Stimulated activated CD4-positive, alpha-beta T cell treated with anti-CD3 and anti-CD28 coated beads, Interleukin-15, amount 100 ng/mL, for 24 hours (primary cell): ENCODE data around the gene PYGB.

Experiments used
- DNase-seq: peaks from one replicate; pipeline ENCODE4 v3.0.0-alpha.2; 2020

The PYGB gene

DNA sequence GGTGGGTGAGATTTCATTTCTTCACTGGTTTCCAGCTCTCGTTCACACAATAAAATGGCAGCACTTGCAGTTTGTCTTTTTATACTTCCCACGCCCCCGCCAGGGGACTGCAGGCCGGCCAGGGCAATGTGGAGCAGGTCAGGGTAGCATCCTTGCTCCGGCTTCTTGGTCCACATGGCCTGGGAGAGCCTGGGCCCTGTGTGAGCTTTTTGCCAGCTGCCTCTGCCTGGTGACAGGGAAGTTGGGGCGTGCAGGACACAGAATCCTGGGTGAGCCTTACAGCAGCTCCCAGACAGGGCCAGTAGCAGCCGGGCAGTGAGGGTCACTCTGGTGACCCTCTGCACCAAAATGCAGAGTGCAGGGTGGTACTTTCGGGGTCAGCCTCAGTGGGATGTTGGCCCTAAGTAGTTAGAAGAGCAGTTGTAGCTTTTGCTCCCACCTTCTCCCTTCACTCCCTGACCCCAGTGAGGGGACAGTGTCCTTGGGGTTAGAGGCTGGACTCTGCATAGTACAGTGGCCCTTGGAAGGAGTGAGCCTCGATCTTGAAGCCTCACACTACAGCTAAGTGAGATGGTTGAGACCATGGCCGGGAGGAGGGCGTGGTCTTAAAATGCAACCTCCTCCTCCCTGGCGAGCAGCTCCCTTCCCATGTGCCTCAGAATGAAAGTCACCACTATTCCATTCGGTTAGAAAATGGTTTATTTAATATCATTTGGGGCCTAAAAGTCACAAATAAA is 23.8 kb downstream of the PYGB start:
- peak; percentile 1 for DNase-seq

- peak; percentile 0 for DNase-seq
These were observed 24.5 kb downstream of the PYGB start for GRCh38 chr20:25272223-25273000.

DNA sequence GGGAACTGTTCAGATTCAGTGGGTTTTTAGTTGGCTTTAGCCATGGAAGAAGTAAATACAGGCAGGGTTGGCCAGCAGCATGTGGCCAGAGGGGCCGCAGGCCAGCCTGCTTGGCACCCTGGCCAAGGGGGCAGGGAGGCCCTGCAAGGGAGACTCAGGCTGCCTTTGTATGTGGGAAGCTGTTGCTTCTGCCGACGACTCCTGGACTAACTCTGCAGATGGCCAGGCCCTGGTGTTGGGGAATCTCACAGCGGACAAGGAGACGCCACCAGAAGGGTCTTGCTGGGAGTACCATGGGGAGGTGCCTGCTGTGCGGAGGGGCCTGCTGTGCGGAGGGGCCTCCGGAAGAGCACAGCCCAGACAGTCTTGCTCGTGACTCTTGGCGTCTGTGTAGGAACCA is 25.2 kb downstream of the PYGB start:
- peak; percentile 0 for DNase-seq

GRCh38 chr20:25273541-25274358 is 25.9 kb downstream of the PYGB start:
- peak; percentile 0 for DNase-seq

- DNase-seq, result peak; percentile 0
These were observed 26.6 kb downstream of the PYGB start for GRCh38 chr20:25274481-25274880.

GRCh38 chr20:25274891-25275812 is 27.3 kb downstream of the PYGB start:
- peak; percentile 0 for DNase-seq

- peak; percentile 1 for DNase-seq
These were observed 28.1 kb downstream of the PYGB start for GRCh38 chr20:25275813-25276532.

- peak; percentile 0 for DNase-seq
These were observed 28.7 kb downstream of the PYGB start for GRCh38 chr20:25276533-25277050.

GRCh38 chr20:25277051-25277801 is 29.3 kb downstream of the PYGB start:
- peak; percentile 0 for DNase-seq

DNA sequence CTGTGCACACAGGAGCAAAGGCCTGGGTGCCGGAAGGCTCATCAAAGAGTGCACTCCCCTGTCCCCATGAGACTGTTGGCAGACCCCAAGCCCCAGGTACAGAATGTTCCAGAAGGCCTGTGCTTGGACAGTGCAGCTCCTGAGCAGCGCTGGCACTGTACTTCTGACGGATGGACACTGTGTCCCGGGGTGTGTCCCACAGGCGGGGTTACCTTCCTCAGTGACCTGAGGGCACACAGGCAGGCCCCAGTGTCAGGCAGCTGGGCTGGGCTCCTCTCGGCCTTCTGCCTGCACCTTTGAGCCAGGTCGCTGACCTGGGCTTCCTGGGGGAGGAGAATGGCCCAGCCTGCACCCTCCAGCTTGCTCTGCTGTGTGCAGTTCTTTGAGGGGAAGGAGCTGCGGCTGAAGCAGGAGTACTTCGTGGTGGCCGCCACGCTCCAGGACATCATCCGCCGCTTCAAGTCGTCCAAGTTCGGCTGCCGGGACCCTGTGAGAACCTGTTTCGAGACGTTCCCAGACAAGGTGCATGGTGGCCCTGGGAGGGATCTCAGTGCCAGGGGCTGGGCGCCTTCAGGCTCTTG is 30.1 kb downstream of the PYGB start:
- peak; percentile 0 for DNase-seq

GRCh38 chr20:25278636-25279361 is 30.9 kb downstream of the PYGB start:
- peak; percentile 1 for DNase-seq

DNA sequence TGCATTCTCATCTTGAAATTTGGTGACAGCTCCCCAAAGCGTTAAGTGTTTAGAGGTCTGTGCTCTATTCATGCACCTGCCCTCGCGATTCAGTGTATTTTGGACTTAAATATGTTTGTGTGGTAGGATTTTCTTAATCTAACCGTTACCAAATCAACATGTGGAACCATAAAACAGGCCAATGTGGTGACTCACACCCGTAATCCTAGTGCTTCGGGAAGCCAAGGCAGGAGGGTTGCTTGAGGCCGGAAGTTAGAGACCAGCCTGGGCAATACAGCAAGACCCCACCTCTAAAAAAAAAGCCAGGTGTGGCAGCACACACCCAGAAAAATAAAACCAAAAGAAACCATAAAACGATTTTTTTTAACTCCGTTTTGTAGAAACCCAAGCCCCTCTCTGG is 31.5 kb downstream of the PYGB start:
- DNase-seq, result no peak

DNA sequence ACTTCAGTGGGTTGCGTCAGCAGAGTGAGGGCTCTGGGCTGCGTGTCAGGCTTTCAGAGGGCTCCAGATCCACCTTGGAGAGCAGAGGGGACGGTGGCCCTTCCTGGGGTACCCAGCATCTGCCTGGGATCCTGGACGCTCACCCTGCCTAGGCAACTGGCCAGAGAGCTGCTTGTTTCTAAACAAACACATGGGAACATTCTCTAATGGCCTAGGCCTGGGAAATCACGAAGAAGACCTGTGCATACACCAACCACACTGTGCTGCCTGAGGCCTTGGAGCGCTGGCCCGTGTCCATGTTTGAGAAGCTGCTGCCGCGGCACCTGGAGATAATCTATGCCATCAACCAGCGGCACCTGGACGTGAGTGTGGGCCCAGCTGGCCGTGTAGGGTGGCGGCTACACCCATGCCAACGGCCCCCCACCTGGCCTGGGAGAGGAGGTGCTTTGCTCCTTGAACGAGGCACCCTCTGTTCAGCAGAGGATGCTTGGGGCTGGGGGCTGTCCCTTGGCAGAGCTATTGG is 32.2 kb downstream of the PYGB start:
- no peak for DNase-seq

GRCh38 chr20:25280574-25281535 is 33.0 kb downstream of the PYGB start:
- peak; percentile 0 for DNase-seq

DNA sequence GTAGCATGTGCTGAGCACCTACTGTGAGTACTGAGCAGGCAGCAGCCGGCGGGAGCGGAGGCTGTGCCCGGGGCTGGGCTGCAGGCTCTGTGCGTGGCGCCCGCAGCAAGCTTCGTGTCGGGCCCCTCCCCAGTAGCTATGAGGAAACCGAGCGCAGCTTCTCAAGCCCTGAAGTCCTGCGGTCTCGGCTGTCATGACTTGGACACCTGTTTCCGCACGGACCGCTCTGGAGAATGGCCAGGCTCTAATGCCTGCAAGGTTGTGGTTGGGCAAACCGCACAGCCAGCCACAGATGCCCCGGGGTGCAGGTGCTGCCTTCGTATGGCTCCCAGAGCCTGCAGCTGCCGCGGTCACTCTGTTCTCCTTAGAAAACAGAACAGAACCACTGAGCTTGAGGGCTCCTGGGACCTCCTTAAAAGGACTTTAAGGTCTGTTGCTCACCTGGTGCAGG is 33.7 kb downstream of the PYGB start:
- DNase-seq, result peak; percentile 4

DNA sequence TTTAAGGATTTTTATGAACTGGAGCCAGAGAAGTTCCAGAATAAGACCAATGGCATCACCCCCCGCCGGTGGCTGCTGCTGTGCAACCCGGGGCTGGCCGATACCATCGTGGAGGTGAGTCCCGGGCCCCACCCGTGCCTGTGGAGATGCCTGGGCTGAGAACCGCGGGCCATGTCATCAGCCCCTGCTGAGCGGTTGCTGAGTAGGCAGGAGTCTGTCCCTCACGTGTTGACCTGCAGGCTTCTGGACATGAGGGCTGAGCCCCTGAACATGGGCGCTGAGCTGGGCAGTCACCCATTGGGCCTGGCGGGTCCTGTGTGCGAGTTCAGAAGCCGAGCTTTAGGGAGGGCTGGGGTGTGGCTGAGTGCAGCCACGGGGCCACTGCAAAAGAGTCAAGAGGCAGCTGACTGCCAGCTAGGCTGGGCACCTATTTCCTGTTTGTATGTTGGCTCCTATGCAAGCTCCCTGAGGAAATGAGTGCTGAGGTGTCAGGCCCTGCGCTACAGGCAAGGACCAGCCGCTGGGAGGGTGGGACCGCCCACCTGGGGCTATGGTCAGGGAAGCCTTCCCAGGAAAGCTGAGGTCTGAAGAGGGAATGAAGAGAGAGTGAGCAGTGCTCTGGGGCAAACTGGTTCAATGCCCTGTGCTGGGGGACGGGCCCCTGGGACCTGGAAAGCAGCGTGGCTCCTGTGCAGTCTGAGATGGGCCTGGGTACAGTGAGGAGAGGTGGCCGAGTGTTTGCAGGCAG is 34.3 kb downstream of the PYGB start:
- peak; percentile 1 for DNase-seq

DNA sequence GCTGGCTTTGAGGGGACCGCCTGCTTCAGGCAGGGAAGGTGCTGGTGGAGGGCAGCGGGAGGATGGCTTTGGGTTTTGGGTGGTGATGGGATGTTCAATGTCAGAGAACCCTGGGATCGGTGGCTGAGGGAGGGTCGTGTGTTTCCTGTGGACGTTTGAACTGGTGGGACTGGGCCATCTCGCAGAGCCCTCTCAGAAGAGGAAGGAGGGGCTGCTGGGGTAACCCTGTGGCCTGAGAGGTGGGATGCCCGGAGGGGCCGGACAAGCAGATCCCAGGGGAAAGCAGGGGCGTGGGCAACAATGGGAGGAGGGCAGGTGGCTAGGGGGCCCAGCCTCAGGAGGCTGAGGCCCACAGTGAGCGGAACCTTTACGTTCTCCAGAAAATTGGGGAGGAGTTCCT is 34.9 kb downstream of the PYGB start:
- DNase-seq, result no peak
